ENCODE measurements around the gene USP5. TPM values are rescaled to one million over a fixed set of nuclear protein-coding genes. Genes with fewer than 3 reads are reported as not detected.
"Not testable (repeated sequence)": the region's sequence is repeated elsewhere in the genome, so short reads cannot be mapped to it uniquely, and the experiment has no call there.

USP5 gene
- total RNA-seq, 3 donors from 2014 or later = 169 to 192 (median 176) TPM

DNA sequence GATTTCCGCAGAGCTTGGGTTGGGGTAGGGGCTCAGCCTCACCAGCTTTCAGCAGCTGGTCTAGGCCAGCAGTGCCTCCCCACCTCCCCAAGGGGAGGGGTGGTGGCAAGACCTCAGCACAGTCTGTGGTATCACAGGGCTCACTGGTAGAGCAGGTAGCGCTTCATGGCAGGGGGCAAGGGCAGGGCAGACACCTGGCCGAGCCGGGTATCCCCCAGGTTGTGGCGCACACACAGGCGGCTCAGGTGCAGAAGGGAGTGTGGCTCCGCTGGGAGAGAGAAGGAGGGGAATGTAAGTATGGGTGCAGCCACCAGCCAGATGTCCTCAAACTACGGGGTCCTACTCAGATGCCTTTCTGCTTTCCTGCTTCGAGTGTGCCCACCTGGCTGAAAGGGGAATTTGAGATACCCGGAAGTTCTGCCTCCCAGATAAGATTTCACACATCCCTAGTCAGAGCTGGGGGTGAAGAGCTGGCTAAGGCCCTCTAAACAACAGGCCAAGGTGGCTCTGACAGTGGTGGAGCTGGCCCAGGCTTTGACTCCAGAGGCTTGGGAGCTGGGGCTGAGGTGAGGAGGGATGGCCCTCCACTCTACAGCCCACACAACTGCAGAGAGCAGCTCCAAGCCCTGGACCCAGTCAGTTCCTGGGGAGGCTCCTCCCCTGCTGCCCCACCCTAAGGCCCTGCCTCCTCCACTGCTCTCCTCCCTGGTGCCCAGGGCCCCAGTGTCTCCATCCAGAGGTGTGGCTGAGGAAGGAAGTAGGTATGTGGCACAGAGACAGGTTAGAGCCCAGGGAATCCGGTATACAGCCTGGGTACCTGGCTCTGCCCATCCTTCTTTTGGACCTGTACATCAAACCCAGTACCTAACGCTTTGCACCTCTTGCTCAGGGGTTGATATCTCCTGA, 19.4 kb downstream of the USP5 start:
- peak overlapping the region; percentile 92 for H3K4me3 Mint-ChIP-seq
- no peak for ATAC-seq
- no peaks in the 10 kb centered on the region for H3K9me3 Mint-ChIP-seq
- peaks cover 26% of the 10 kb centered on the region for H3K36me3 Mint-ChIP-seq (ENCODE audit: insufficient read depth)
- peaks cover 53% of the 10 kb centered on the region for H3K4me1 Mint-ChIP-seq (ENCODE audit: low read depth)
- no peak for DNase-seq
- H3K27me3 Mint-ChIP-seq (ENCODE audit: low read depth) = no peaks in the 10 kb centered on the region

- Mint-ChIP-seq H3K4me3 (peak overlapping the region; percentile 92), H3K9me3 (no peaks in the 10 kb centered on the region), H3K36me3 (ENCODE audit: insufficient read depth) (peaks cover 26% of the 10 kb centered on the region), H3K27me3 (ENCODE audit: low read depth) (no peaks in the 10 kb centered on the region), H3K4me1 (ENCODE audit: low read depth) (peaks cover 47% of the 10 kb centered on the region)
- peak; percentile 39 to 42 for ATAC-seq
- peak; percentile 82 for DNase-seq
These were observed 20.4 kb downstream of the USP5 start for GRCh38 chr12:6872073-6873048.

DNA sequence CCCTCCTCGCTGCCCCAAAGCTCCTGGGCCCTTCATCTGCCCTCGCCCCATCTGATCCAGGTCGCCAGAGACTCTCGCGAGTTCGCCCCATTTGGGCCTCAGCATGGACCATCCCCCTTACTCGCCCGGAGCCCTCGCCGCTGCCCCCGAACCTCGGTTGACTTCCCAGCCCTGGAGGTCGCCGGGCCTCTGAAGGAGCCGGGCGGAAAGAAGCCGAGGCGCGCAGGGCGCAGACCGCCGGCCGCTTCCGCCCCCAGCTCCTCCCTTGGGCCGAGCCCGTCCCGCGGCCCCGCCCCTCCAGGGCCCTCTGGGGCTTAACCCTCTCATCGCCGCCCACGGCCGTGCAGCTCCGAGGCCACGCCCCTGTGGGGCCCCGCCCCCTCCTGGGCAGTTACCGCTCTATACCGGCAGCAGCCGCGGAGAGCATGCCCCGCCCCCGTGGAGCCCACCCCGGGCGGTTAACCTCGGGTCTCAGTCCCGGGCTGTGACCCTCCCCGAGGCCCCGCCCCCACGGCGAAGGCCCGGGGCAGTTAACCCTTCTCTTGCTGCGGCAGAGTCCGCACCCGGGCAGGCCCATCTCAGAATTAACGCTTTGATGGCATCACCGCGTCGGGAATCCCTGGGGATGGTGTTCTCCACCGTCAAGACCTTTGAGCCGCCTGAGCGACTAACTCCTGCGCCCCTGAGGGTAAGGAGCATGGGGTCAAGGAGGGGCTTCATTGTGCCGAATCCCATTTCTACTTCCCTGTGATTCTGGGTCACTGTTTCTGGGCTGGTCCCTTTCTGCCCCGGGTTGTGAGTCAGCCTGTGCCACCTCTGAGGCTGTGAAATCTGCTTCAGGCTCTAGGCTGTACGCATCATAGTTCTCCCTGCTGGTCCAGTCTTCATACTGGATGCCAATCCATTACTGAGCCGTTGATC, 21.4 kb downstream of the USP5 start, which contains the start of gene SPSB2:
Gene SPSB2 (minus strand): TSS at position 210 of the 921 bp plus-strand sequence. CDS start 402 bp downstream, outside the sequence.
- Mint-ChIP-seq H3K36me3 (ENCODE audit: insufficient read depth) (peaks cover 26% of the 10 kb centered on the region), H3K9me3 (no peaks in the 10 kb centered on the region), H3K4me1 (ENCODE audit: low read depth) (peaks cover 45% of the 10 kb centered on the region), H3K4me3 (peak within 1 kb of the TSS; percentile 92), H3K27me3 (ENCODE audit: low read depth) (no peaks in the 10 kb centered on the region)
- DNase-seq (peak; percentile 99), ATAC-seq (peak; percentile 81 to 83)

GRCh38 chr12:6874015-6874368, 22.0 kb downstream of the USP5 start:
- H3K36me3 Mint-ChIP-seq (ENCODE audit: insufficient read depth) = peaks cover 21% of the 10 kb centered on the region
- not testable (repeated sequence) for H3K27me3 Mint-ChIP-seq (ENCODE audit: low read depth); H3K9me3 Mint-ChIP-seq; DNase-seq; ATAC-seq
- H3K4me1 Mint-ChIP-seq (ENCODE audit: low read depth) = peaks cover 39% of the 10 kb centered on the region
- peak overlapping the region; percentile 92 for H3K4me3 Mint-ChIP-seq

DNA sequence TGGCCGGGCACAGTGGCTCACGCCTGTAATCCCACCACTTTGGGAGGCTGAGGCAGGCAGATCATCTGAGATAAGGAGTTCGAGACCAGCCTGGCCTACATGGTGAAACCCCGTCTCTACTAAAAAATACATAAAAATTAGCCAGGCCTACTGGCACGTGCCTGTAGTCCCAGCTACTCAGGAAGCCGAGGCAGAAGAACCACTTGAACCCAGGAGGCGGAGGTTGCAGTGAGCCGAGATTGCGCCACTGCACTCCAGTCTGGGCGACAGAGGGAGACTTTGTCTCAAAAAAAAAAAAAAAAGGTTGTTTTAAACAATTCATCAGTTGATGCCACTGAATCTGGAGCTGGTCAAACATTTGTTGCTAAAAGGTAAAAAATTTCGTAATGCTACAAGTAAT, 27.9 kb downstream of the USP5 start:
- not testable (repeated sequence) for H3K36me3 Mint-ChIP-seq (ENCODE audit: insufficient read depth); ATAC-seq; DNase-seq; H3K9me3 Mint-ChIP-seq; H3K4me1 Mint-ChIP-seq (ENCODE audit: low read depth); H3K27me3 Mint-ChIP-seq (ENCODE audit: low read depth); H3K4me3 Mint-ChIP-seq

DNA sequence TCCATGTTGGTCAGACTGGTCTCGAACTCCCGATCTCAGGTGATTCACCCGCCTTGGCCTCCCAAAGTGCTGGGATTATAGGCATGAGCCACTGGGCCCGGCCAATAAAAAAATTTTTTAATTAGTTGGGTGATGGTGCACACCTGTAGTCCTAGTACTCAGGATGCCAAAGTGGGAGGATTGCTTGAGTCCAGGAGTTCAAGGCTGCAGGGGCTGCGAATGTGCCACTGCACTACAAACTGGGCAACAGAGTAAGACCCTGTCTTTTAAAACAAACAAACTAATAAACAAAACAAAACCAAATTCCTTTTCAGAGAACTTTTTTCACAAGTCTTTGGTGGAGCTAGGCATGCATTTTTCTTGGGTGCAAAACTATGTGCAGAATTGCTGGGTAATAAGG, 31.3 kb downstream of the USP5 start:
- no peaks in the 10 kb centered on the region for H3K9me3 Mint-ChIP-seq
- H3K4me3 Mint-ChIP-seq = no peak overlapping the region
- H3K36me3 Mint-ChIP-seq (ENCODE audit: insufficient read depth) = peaks cover 9% of the 10 kb centered on the region
- no peak for ATAC-seq
- H3K4me1 Mint-ChIP-seq (ENCODE audit: low read depth) = no peaks in the 10 kb centered on the region
- H3K27me3 Mint-ChIP-seq (ENCODE audit: low read depth) = no peaks in the 10 kb centered on the region
- no peak for DNase-seq

DNA sequence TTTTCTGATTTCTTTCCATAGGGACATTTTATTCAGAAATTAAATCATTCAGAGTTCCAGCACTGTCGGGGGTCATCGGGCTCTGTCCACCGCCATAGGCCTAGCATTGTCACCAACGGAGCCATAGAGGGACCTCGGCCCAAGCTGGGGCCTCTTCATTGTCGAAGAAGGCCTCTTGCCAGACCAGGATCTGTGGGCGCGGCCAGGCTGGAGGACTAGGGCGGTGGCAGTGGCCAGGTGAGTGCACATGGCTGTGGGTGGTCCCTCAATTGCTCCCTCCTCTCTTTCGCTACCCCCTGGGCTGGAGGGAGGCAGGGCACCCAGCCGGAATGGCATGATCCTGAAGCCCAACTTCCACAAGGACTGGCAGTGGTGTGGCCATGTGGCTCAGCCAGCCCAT, 31.7 kb downstream of the USP5 start:
- H3K27me3 Mint-ChIP-seq (ENCODE audit: low read depth) = no peaks in the 10 kb centered on the region
- no peaks in the 10 kb centered on the region for H3K9me3 Mint-ChIP-seq
- peaks cover 9% of the 10 kb centered on the region for H3K36me3 Mint-ChIP-seq (ENCODE audit: insufficient read depth)
- H3K4me1 Mint-ChIP-seq (ENCODE audit: low read depth) = no peaks in the 10 kb centered on the region
- no peak for ATAC-seq
- DNase-seq = no peak
- no peak overlapping the region for H3K4me3 Mint-ChIP-seq

- Mint-ChIP-seq H3K36me3 (ENCODE audit: insufficient read depth) (peaks cover 9% of the 10 kb centered on the region), H3K9me3 (no peaks in the 10 kb centered on the region), H3K27me3 (ENCODE audit: low read depth) (no peaks in the 10 kb centered on the region), H3K4me3 (no peak overlapping the region), H3K4me1 (ENCODE audit: low read depth) (no peaks in the 10 kb centered on the region)
- DNase-seq = no peak
- ATAC-seq = no peak
These were observed 32.6 kb downstream of the USP5 start for GRCh38 chr12:6884539-6884938.

DNA sequence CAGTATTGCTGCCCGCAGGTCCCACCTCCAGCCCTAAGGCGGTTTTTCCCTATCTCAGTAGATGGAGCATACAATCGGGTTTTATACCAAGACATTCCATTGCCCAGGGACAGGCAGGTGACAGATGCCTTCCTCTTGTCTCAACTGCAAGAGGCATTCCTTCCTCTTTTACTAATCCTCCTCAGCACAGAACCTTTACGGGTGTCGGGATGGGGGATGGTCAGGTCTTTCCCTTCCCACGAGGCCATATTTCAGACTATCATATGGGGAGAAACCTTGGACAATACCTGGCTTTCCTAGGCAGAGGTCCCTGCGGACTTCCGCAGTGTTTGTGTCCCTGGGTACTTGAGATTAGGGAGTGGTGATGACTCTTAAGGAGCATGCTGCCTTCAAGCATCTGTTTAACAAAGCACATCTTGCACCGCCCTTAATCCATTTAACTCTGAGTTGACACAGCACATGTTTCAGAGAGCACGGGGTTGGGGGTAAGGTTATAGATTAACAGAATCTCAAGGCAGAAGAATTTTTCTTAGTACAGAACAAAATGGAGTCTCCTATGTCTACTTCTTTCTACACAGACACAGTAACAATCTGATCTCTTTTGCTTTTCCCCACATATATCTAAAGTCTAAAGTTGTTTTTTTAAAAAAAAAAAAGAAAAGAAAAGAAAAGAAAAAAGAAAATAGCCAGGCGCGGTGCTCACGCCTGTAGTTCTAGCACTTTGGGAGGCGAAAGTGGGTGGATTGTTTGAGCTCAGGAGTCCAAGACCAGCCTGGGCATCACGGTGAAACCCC, 34.5 kb downstream of the USP5 start:
- not testable (repeated sequence) for DNase-seq; ATAC-seq; H3K27me3 Mint-ChIP-seq (ENCODE audit: low read depth); H3K36me3 Mint-ChIP-seq (ENCODE audit: insufficient read depth); H3K9me3 Mint-ChIP-seq; H3K4me1 Mint-ChIP-seq (ENCODE audit: low read depth); H3K4me3 Mint-ChIP-seq

DNA sequence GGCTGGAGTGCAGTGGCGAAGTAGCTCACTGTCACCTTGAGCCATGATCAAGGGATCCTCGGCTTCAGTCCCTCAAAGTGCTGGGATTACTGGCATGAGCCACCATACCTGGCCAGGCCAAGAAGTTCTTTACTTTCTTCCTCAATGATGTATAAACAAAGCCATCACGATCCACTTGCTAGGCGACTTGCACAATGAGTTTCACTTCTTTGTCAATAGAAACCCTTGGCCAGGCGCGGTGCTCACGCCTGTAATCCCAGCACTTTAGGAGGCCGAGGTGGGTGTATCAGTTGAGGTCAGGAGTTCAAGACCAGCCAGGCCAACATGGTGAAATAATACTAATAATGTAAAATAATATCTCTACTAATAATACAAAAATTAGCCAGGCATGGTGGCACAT, 35.5 kb downstream of the USP5 start:
- no peak overlapping the region for H3K4me3 Mint-ChIP-seq
- no peaks in the 10 kb centered on the region for H3K27me3 Mint-ChIP-seq (ENCODE audit: low read depth)
- DNase-seq (no peak), ATAC-seq (no peak)
- H3K9me3 Mint-ChIP-seq = no peaks in the 10 kb centered on the region
- H3K36me3 Mint-ChIP-seq (ENCODE audit: insufficient read depth) = peaks cover 9% of the 10 kb centered on the region
- peaks cover 9% of the 10 kb centered on the region for H3K4me1 Mint-ChIP-seq (ENCODE audit: low read depth)

GRCh38 chr12:6888360-6888759, 36.4 kb downstream of the USP5 start:
- no peaks in the 10 kb centered on the region for H3K9me3 Mint-ChIP-seq
- no peak for ATAC-seq
- no peak for DNase-seq
- peaks cover 9% of the 10 kb centered on the region for H3K36me3 Mint-ChIP-seq (ENCODE audit: insufficient read depth)
- no peaks in the 10 kb centered on the region for H3K27me3 Mint-ChIP-seq (ENCODE audit: low read depth)
- H3K4me1 Mint-ChIP-seq (ENCODE audit: low read depth) = peaks cover 9% of the 10 kb centered on the region
- H3K4me3 Mint-ChIP-seq = no peak overlapping the region

DNA sequence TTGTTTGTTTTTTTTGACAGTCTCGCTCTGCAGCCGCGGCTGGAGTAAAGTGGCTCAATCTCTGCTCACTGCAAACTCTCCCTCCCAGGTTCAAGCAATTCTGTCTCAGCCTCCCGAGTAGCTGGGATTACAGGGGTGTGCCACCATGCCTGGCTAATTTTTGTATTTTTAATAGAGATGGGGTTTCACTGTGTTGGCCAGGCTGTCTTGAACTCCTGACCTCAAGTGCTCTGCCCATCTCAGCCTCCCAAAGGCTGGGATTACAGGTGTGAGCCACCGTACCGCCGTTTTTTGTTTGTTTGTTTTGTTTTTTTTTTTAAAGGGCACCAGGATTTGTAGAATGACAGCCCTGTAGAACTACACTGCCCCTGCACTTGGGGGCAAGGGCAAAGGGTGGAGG, 36.8 kb downstream of the USP5 start:
- H3K4me1 Mint-ChIP-seq (ENCODE audit: low read depth); DNase-seq; H3K4me3 Mint-ChIP-seq; H3K36me3 Mint-ChIP-seq (ENCODE audit: insufficient read depth); H3K9me3 Mint-ChIP-seq; H3K27me3 Mint-ChIP-seq (ENCODE audit: low read depth); ATAC-seq: not testable (repeated sequence)

All from activated T-cell treated with anti-CD3 and anti-CD28 coated beads, Interleukin-2, amount 50 U/mL, for 4 hours (primary cell).